Esophagus muscularis mucosa (tissue), 4 donors: Measurements from ENCODE around the gene CYB5R3. TPM values are rescaled to one million over a fixed set of nuclear protein-coding genes. Genes with fewer than 3 reads are reported as not detected.

ENCODE experiments used
- DNase-seq: peaks from one replicate; pipeline ENCODE4 v3.0.0-alpha.2; 2017; ENCODE audit errors: extremely low spot score
- H3K27ac ChIP-seq, 4 donors: fragments of 200-600 bp; sonication (generic); replicated peaks in 1 of 4; 1 replicate in 3 of 4; 2 replicates in 1 of 4; pipeline ENCODE4 v1.5.1; 2016 to 2019; ENCODE audit warnings: mild to moderate bottlenecking in 1 of 4
- H3K27me3 ChIP-seq, 4 donors: fragments of 200-600 bp; sonication (generic); one replicate each; pipeline versions ENCODE4 v1.5.1 to v1.6.0; 2016 to 2019
- H3K36me3 ChIP-seq, 4 donors: fragments of 200-600 bp; sonication (generic); one replicate each; pipeline ENCODE4 v1.5.1; 2016 to 2019
- H3K4me1 ChIP-seq, 4 donors: fragments of 200-600 bp; sonication (generic); one replicate each; pipeline ENCODE4 v1.5.1; 2016 to 2019
- H3K4me3 ChIP-seq, 4 donors: fragments of 200-600 bp; sonication (generic); 1 replicate in 2 of 4; 2 replicates in 2 of 4; pipeline ENCODE4 v1.5.1; 2016 to 2019; ENCODE audit warnings: mild to moderate bottlenecking in 4 of 4, moderate library complexity in 1 of 4
- H3K9me3 ChIP-seq, 4 donors: fragments of 200-600 bp; sonication (generic); 1 replicate in 3 of 4; 2 replicates in 1 of 4; pipeline ENCODE4 v1.5.1; 2016 to 2019
- EP300 ChIP-seq: sonication (generic); formaldehyde crosslinking; IDR thresholded peaks from one replicate; pipeline ENCODE4 v1.6.1; 2017; ENCODE audit warnings: antibody characterized with exemption
- POLR2A ChIP-seq: fragments of 450-650 bp; IDR thresholded peaks from one replicate; pipeline ENCODE4 v1.6.1; 2017; ENCODE audit warnings: antibody characterized with exemption, moderate library complexity, mild to moderate bottlenecking, low read depth
- POLR2AphosphoS5 ChIP-seq, 2 donors: sonication (generic); formaldehyde crosslinking; IDR thresholded peaks; one replicate each; pipeline ENCODE4 v1.6.1; 2017; ENCODE audit warnings: antibody characterized with exemption in 2 of 2
- WGBS: methylation state at CpG from one replicate; pipeline ENCODE4 v1.1.5; 2018; 5-methylcytosine and 5-hydroxymethylcytosine counted together
- intact Hi-C: fragments of 100-400 bp; cut with DNase I; formaldehyde crosslinking; loops from one replicate; pipeline ENCODE4 v1.15.1; 2023
- total RNA-seq, 4 donors: library from RNA; depleted of rRNA; stranded (reverse); fragments of >200 nt; gene quantifications; one replicate each; pipeline versions ENCODE4 v1.1.0 to v1.2.1, GENCODE V29; 2016
- TF ChIP-seq, protein P1 (sequence below), 3 experiments: fragments of 200-600 bp in 2 of 3; fragments of 450-650 bp in 1 of 3; sonication (generic) in 2 of 3; IDR thresholded peaks; one replicate each; pipeline ENCODE4 v1.5.1; 2017 to 2019; ENCODE audit warnings: antibody characterized with exemption in 3 of 3, mild to moderate bottlenecking in 2 of 3, moderate library complexity in 1 of 3

CYB5R3 gene
- total RNA-seq, 4 donors from 2014 or later, result 154 to 287 (median 221) TPM

DNA sequence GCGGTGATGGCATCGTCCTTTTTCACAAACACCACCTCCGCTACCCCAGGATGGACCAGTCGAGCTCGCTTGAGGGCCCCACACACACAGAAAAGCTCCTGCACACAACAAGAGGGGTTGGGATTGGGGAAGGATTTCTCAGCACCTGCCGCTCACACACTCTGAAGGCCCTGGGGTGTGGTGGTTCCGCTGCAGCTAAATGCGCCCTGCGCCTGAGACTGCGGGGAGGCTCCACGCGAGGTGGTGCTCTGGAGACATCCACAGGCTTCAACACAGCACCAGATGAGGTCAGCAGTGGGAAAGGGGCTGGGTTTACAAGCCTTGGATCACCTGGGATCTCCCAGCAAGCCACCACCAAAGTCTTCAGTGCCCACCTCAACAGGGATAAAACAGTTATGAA lies 57.2 kb downstream of the CYB5R3 start:
- Histone ChIP-seq H3K4me3 (no peak overlapping the region), H3K27me3 (no peaks in the 10 kb centered on the region), H3K4me1 (peaks cover 0 to 21% (median 14%) of the 10 kb centered on the region in 4 donors), H3K36me3 (peaks cover 53 to 100% (median 94%) of the 10 kb centered on the region in 4 donors), H3K9me3 (no peaks in the 10 kb centered on the region), H3K27ac (no peak overlapping the region)
- TF ChIP-seq EP300, result no peak
- TF ChIP-seq, protein P1, sequence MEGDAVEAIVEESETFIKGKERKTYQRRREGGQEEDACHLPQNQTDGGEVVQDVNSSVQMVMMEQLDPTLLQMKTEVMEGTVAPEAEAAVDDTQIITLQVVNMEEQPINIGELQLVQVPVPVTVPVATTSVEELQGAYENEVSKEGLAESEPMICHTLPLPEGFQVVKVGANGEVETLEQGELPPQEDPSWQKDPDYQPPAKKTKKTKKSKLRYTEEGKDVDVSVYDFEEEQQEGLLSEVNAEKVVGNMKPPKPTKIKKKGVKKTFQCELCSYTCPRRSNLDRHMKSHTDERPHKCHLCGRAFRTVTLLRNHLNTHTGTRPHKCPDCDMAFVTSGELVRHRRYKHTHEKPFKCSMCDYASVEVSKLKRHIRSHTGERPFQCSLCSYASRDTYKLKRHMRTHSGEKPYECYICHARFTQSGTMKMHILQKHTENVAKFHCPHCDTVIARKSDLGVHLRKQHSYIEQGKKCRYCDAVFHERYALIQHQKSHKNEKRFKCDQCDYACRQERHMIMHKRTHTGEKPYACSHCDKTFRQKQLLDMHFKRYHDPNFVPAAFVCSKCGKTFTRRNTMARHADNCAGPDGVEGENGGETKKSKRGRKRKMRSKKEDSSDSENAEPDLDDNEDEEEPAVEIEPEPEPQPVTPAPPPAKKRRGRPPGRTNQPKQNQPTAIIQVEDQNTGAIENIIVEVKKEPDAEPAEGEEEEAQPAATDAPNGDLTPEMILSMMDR (IDR thresholded peaks at IDR 0.05), result no peak
- no peak for TF ChIP-seq POLR2AphosphoS5 (IDR thresholded peaks at IDR 0.05)
- TF ChIP-seq POLR2A, result no peak
- intact Hi-C loops, result no loop called here
- no peak for DNase-seq
- whole genome bisulfite sequencing, result 96% methylated on average over 7 of the region's 12 CpGs

DNA sequence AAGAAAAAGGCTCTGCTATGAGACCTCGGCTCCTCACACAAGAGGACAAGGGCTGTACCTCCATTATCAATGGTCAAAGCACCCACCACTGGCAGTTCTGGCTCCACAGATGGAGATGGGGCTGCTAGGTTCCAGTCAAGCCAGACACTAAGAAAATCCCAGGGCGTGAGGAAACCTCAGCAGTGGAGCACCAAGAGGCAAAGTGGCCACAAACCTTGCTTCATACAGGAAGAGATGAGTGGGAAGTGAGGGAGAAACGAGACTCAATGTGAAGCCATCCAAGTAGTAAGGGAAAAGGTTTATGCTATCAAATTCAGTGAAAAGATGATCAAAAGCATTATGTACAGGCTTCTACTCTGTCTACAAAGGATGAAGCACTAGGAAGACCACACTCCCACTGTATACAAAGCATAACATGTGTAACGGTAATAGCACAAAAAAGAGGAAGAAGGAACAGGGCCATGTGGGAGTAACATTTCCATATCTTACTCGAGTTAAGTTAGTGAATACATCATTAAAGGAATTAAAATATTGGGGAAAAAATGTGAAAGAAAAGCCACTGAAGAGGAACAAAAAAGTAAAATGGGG lies 61.5 kb downstream of the CYB5R3 start:
- H3K4me3 ChIP-seq, result no peak overlapping the region
- no peak overlapping the region for H3K27ac ChIP-seq
- WGBS, result 72% methylated on average over 5 of the region's 5 CpGs
- H3K36me3 ChIP-seq, result peaks cover 50 to 100% (median 89%) of the 10 kb centered on the region in 4 donors
- TF ChIP-seq POLR2A, result no peak
- no peak for TF ChIP-seq EP300
- H3K4me1 ChIP-seq, result peaks cover 0 to 6% (median 2%) of the 10 kb centered on the region in 4 donors
- intact Hi-C loops, result no loop called here
- no peak for DNase-seq
- H3K27me3 ChIP-seq, result no peaks in the 10 kb centered on the region
- H3K9me3 ChIP-seq, result no peaks in the 10 kb centered on the region

DNA sequence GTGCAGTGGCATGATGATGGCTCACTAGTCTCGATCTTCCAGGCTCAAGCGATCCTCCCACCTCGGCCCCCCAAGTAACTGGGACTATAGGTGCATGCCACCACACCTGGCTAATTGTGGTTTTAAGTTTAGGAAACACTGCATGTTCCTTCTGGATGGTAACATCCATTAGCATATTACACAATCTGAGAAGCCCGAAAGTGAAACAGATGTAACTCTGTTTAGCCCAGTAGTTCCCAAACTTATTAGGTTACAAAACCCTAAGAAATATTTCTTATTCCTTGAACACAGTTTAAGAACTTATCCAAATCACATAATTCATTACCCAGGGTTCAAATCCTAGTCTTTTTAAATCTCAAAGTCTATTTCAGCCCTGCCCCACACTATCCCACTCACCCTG lies 62.8 kb downstream of the CYB5R3 start:
- Histone ChIP-seq H3K27ac (no peak overlapping the region), H3K36me3 (peaks cover 43 to 87% (median 76%) of the 10 kb centered on the region in 4 donors), H3K9me3 (no peaks in the 10 kb centered on the region), H3K4me1 (peaks cover 5 to 11% (median 6%) of the 10 kb centered on the region in 4 donors), H3K27me3 (no peaks in the 10 kb centered on the region), H3K4me3 (no peak overlapping the region)
- TF ChIP-seq, protein P1 (IDR thresholded peaks at IDR 0.05), result no peak
- TF ChIP-seq POLR2AphosphoS5 (IDR thresholded peaks at IDR 0.05), result no peak
- no peak for TF ChIP-seq POLR2A
- no peak for TF ChIP-seq EP300
- DNase-seq, result no peak
- 95% methylated on average over 4 of the region's 4 CpGs for WGBS
- intact Hi-C loops, result no loop called here

DNA sequence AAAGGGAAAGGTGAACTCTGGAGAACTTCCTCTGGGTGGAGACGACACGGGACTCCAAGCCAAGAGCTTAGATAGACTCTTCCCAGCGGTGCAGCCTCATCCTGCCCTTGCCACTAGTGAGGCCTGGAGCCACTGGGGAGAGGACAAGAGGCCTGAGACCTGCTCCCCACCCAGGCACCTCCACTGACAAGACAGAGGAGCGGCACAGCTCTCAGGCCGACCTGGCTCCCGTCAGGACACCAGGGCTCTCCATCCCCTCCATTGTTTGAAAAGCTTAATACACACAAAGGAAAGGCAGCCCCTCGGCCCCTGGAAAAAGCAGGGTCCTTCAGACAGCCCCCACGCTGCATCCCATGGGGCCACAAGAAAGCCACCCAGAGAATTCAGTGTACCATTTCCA lies 64.1 kb downstream of the CYB5R3 start:
- H3K36me3 ChIP-seq, result peaks cover 43 to 74% (median 65%) of the 10 kb centered on the region in 4 donors
- no peak for DNase-seq
- TF ChIP-seq POLR2A (no peak), POLR2AphosphoS5 (IDR thresholded peaks at IDR 0.05) (no peak), EP300 (no peak)
- TF ChIP-seq, protein P1 (IDR thresholded peaks at IDR 0.05), result no peak
- H3K4me3 ChIP-seq, result no peak overlapping the region
- 73% methylated on average over 8 of the region's 8 CpGs for WGBS
- peaks cover 6 to 17% (median 12%) of the 10 kb centered on the region in 4 donors for H3K4me1 ChIP-seq
- no peaks in the 10 kb centered on the region for H3K9me3 ChIP-seq
- H3K27me3 ChIP-seq, result no peaks in the 10 kb centered on the region
- intact Hi-C loops, result no loop called here
- H3K27ac ChIP-seq, result no peak overlapping the region

DNA sequence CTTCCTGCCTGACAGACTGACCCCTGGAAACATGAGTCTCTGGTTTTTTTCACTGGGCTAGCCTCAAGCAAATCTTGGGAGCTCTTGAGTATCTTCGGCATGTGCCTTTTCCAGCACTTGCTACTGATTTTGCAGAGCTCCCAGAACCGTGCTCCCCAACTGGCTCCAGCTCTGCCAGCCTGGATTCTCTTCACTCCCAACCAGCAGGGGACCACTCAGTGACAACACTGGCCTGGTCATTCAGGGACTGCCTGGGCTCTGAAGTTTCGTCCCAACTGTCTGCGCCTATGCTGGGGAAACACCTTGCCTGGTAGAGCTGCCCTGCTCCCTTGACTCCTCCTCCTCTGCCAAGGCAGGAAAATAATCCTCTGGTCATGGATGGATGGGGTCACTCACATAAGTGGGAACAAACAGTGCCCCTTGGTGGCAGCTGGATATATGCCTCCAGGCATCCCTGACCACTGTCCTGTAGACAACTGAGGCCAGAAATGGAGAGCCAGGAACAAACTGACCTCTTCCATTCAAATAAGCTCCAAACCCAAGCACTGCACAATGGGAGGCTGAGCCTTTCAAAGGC lies 64.7 kb downstream of the CYB5R3 start:
- no peaks in the 10 kb centered on the region for H3K9me3 ChIP-seq
- no peak for DNase-seq
- H3K27ac ChIP-seq, result no peak overlapping the region
- no peaks in the 10 kb centered on the region for H3K27me3 ChIP-seq
- WGBS, result 91% methylated on average over 4 of the region's 4 CpGs
- no peak overlapping the region for H3K4me3 ChIP-seq
- intact Hi-C loops, result no loop called here
- peaks cover 6 to 17% (median 13%) of the 10 kb centered on the region in 4 donors for H3K4me1 ChIP-seq
- TF ChIP-seq, protein P1 (IDR thresholded peaks at IDR 0.05), result no peak
- TF ChIP-seq POLR2A (no peak), POLR2AphosphoS5 (IDR thresholded peaks at IDR 0.05) (no peak), EP300 (no peak)
- peaks cover 43 to 74% (median 65%) of the 10 kb centered on the region in 4 donors for H3K36me3 ChIP-seq
